Measurements from ENCODE around the gene ZNF23. TPM values are rescaled to one million over a fixed set of nuclear protein-coding genes. Genes with fewer than 3 reads are reported as not detected.

The ZNF23 gene
- total and polyA plus RNA-seq, 8 donors: 1.2 to 52.6 (median 5.5) TPM

DNA sequence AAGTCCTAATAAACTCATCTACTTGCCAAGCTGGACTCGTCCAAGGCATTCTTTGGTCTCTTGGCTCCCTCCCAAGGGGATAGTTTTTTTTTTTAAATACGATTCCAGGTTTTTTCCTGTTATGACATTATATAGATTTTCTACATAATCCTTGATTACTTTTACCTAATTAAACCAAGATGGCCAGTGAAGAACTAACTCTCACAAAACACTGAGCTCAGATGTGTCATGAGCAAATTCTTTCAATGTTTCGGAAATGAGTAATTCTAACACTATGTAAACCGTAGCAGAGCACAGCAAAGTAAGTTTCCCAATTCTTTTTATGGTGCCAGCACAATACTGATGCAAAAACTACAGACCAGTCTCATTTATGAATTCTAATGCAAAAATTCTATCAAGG is 1.8 kb downstream of the ZNF23 start:
- peaks cover 20 to 32% (median 23%) of the 10 kb centered on the region in 4 donors for H3K4me1 ChIP-seq
- no peak for DNase-seq
- WGBS, 5 donors: 75 to 88% (median 84%) methylated on average over 4 of the region's 4 CpGs
- peaks cover 0 to 3% (median 0%) of the 10 kb centered on the region in 4 donors for H3K9me3 ChIP-seq
- H3K4me3 ChIP-seq: no peak overlapping the region
- intact Hi-C loops (cut with DNase I; ENCODE audit: low total_unique reads): no loop called here
- H3K27ac ChIP-seq: no peak overlapping the region
- TF ChIP-seq EP300 (IDR thresholded peaks at IDR 0.05): no peak
- no peak for TF ChIP-seq POLR2A (IDR thresholded peaks at IDR 0.05)
- TF ChIP-seq, protein P1, sequence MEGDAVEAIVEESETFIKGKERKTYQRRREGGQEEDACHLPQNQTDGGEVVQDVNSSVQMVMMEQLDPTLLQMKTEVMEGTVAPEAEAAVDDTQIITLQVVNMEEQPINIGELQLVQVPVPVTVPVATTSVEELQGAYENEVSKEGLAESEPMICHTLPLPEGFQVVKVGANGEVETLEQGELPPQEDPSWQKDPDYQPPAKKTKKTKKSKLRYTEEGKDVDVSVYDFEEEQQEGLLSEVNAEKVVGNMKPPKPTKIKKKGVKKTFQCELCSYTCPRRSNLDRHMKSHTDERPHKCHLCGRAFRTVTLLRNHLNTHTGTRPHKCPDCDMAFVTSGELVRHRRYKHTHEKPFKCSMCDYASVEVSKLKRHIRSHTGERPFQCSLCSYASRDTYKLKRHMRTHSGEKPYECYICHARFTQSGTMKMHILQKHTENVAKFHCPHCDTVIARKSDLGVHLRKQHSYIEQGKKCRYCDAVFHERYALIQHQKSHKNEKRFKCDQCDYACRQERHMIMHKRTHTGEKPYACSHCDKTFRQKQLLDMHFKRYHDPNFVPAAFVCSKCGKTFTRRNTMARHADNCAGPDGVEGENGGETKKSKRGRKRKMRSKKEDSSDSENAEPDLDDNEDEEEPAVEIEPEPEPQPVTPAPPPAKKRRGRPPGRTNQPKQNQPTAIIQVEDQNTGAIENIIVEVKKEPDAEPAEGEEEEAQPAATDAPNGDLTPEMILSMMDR (IDR thresholded peaks at IDR 0.05): no peak
- TF ChIP-seq POLR2AphosphoS5 (IDR thresholded peaks at IDR 0.05): no peak
- no peaks in the 10 kb centered on the region for H3K27me3 ChIP-seq
- H3K36me3 ChIP-seq: peaks cover 0 to 22% (median 16%) of the 10 kb centered on the region in 4 donors

DNA sequence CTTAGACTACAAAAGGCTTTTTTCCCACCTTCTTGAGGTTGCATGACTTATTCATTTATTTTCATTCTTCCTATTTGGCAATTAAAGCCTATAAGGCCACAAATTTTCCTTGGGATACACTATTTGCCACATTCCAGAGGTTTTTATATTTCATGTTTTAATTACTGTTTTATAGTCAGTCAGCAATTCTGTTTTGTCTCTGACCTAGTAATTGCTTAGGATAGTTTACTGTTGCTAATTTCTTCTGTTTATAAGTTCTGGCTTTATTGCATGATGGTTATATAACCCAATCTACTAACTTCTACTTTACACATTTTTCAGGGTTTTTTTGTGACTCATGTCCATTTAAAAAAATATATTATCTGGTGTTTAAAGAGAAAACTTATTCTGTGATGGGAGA is 2.5 kb downstream of the ZNF23 start:
- H3K4me3 ChIP-seq: no peak overlapping the region
- no peak for DNase-seq
- H3K27ac ChIP-seq: no peak overlapping the region
- H3K27me3 ChIP-seq: no peaks in the 10 kb centered on the region
- intact Hi-C loops (cut with DNase I; ENCODE audit: low total_unique reads): loop anchor here (5.0 kb wide), 1 partner anchor 33 kb away; no protein-coding TSS in a partner anchor
- TF ChIP-seq EP300 (IDR thresholded peaks at IDR 0.05): no peak
- no peak for TF ChIP-seq POLR2A (IDR thresholded peaks at IDR 0.05)
- no peak for TF ChIP-seq POLR2AphosphoS5 (IDR thresholded peaks at IDR 0.05)
- TF ChIP-seq, protein P1 (IDR thresholded peaks at IDR 0.05): no peak
- peaks cover 20 to 32% (median 23%) of the 10 kb centered on the region in 4 donors for H3K4me1 ChIP-seq
- H3K9me3 ChIP-seq: peaks cover 0 to 10% (median 4%) of the 10 kb centered on the region in 4 donors
- H3K36me3 ChIP-seq: peaks cover 0 to 30% (median 23%) of the 10 kb centered on the region in 4 donors

DNA sequence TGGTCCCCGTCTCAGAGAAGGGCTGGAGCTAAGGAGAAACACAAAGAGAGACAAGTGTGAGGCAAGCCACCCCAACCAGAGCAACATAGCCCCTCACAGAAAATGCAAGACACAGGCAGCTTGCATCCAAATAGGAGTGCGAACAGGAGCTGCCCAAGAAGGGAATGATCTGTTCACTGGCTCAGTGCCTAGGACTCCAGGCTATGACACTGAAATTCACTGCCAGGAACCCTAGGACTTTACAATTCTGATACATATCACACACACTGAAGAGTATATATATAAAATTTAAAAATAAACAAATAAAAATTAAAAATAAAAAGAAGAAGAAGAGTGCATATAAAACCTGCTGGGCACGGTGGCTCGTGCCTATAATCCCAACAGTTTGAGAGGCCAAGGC is 5.2 kb downstream of the ZNF23 start:
- intact Hi-C loops (cut with DNase I; ENCODE audit: low total_unique reads): loop anchor here (5.0 kb wide), 1 partner anchor 36 kb away; no protein-coding TSS in a partner anchor
- 88 to 99% (median 98%) methylated on average over 4 of the region's 4 CpGs for WGBS, 5 donors
- TF ChIP-seq POLR2AphosphoS5 (IDR thresholded peaks at IDR 0.05) (no peak), EP300 (IDR thresholded peaks at IDR 0.05) (no peak), POLR2A (IDR thresholded peaks at IDR 0.05) (no peak)
- TF ChIP-seq, protein P1 (IDR thresholded peaks at IDR 0.05): no peak
- H3K9me3 ChIP-seq: peaks cover 5 to 37% (median 21%) of the 10 kb centered on the region in 4 donors
- no peak overlapping the region for H3K27ac ChIP-seq
- no peak overlapping the region for H3K4me3 ChIP-seq
- peaks cover 14 to 23% (median 18%) of the 10 kb centered on the region in 4 donors for H3K4me1 ChIP-seq
- DNase-seq: no peak
- peaks cover 22 to 57% (median 50%) of the 10 kb centered on the region in 4 donors for H3K36me3 ChIP-seq
- H3K27me3 ChIP-seq: no peaks in the 10 kb centered on the region

DNA sequence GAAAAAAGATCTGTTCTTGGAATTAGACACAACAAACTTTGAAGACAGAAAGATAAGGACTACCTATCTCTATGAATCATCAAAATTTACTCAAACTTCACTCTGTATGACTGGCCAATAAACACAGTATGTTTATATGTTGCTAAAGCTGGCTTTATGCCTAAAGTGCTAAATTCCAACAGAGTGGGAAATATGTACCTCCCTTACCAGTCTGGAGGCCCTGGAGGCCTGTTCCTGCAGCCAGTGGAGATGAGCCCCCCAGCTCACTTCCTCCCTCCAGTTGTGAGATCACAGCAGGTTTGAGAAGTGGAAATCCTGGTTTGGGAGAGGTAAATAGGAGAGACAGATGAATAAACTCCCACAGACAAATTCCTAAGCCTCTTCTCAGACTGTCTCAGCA is 9.0 kb downstream of the ZNF23 start:
- Histone ChIP-seq H3K27ac (no peak overlapping the region), H3K4me3 (no peak overlapping the region), H3K27me3 (no peaks in the 10 kb centered on the region), H3K4me1 (no peaks in the 10 kb centered on the region), H3K36me3 (peaks cover 57 to 94% (median 88%) of the 10 kb centered on the region in 4 donors), H3K9me3 (peaks cover 30 to 75% (median 57%) of the 10 kb centered on the region in 4 donors)
- no peak for DNase-seq
- TF ChIP-seq POLR2AphosphoS5 (IDR thresholded peaks at IDR 0.05) (no peak), EP300 (IDR thresholded peaks at IDR 0.05) (no peak)
- TF ChIP-seq, protein P1 (IDR thresholded peaks at IDR 0.05): no peak
- intact Hi-C loops (cut with DNase I; ENCODE audit: low total_unique reads): no loop called here

All from stomach (tissue), 9 donors.